T follicular helper cell (primary cell): ENCODE measurements around the gene HIVEP1.
"Not testable (repeated sequence)": the region's sequence is repeated elsewhere in the genome, so short reads cannot be mapped to it uniquely, and the experiment has no call there.

Experiments
- DNase-seq: peaks from one replicate; pipeline ENCODE4 v3.0.0-alpha.2; 2020; ENCODE audit warnings: low read depth

The HIVEP1 gene

DNA sequence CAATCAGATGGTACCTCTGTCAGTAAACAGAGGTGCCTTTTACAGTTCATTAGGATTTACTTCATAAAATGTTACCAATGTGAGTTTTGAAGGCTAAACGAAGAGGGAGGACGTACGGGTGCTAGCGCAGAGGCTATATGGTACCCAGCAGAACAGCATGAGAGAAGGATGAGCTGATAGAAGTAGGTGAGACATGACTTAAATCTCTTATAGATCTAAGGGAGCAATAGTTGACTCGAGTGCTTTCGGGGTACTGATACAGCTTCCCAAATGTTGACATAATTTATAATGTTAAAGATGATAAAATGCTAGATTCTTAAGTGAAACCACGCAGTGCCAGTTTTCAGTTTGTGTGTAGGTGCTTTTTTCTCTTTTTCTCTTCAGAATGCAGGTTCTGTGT lies 72.6 kb downstream of the HIVEP1 start:
- no peak for DNase-seq

DNA sequence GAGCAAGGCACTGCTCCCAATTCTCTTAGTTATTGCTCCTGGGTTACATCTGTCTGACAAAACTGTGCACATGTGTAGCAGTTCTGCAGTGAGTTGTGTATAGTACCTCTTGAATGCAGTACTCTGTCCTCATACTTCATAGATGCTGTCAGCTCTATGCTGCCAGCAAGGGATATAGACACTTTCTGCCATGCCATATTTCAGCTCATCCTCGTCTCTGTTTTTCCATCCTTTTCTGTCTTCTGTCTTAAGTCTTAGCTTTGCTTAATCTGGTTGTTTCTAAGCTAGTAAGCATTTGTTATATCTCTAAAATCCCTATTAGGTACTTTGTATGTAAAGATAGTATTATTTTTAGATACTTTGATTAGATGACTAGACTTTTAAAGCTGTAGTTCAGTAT lies 76.4 kb downstream of the HIVEP1 start:
- DNase-seq, result no peak

DNA sequence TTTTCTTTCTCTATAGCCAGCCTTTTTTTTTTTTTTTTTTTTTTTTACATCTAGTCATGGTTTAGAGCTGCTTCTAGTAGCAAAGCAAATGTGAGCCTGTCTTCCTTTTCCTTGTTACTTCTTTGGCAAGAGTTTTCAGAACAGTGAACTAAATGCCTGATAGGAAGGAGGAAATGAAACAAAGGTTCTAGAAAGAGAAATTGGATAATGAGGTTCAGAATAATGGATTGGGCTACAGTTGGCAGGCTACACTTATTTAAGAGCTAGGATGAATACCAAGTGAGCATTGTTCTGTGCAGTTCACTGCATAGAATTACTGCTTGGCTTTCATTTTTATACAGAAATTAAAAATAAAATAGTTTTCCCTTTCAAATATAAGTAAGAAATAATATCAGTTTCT lies 78.6 kb downstream of the HIVEP1 start:
- DNase-seq, result no peak

DNA sequence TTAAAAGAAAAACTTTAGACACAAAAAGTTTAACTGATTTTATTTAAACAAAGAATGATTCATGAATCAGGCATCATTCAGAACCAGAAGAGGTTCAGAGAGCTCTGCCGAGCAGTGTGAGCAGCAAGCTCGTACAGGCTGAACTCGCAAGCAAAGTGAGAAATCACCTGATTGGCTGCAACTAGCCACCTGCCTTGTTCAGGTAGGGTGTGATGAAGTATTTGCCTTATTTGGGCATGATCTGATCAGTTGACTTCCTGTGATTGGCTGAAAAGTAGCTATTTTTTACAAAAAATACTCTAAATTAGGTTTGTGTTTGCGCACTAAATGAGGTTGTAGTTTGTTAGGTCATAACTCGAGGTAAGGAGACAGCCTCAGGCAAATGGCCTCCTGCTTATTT lies 80.7 kb downstream of the HIVEP1 start:
- DNase-seq, result no peak

DNA sequence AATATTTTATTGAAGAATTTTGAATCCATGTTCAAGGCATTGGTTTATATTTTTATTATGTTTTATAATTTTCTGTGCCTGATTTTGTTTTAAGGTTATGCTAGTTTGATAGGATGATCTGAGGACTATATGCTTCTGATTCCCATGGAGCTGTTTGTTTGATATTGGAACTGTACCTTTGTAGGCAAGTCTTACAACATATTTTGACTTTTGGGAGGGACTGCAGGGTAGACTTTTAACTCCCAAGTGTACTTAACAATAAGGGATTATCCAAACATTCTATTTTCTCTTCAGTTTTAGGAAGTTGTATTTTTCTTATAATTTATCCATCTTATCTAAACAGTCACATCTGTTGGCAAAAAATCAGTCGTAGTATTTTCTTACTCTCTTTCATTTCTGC lies 82.6 kb downstream of the HIVEP1 start:
- DNase-seq, result no peak

DNA sequence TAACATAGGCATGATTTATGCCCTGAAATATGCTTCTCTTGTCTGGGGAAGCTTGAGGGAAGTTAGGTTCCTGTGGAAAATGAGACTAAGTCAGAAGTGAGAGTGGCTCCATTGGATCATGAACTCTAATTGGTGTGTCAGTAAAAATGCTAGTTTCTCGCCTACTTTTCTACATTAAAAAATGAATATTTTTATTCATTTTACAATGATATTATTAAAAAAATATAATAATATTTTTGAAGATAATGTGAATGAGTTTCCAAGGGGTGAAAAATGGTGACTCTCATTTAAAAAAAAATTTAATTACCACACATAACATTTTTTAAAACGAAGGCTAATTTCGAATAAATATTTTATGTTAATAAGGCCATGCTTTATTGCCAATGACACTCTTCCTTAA lies 84.2 kb downstream of the HIVEP1 start:
- DNase-seq, result no peak

DNA sequence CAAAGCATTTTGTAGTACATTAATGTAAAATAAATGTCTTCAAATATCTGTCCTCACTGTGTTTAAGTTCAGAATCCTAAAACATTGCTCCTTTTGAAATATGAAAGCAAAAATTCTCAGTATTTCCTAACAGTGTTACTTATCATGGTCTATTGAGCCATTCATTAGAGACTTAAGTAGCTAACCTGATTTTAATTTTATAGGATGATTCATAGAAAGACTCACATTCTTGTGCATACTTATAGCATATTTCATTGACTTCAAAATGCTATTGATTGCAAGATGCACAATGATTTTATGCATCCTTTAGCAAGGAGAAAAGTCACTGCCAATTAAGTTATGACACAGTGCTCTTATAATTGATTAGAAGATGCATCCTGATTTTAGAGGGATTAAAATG lies 85.7 kb downstream of the HIVEP1 start:
- no peak for DNase-seq

DNA sequence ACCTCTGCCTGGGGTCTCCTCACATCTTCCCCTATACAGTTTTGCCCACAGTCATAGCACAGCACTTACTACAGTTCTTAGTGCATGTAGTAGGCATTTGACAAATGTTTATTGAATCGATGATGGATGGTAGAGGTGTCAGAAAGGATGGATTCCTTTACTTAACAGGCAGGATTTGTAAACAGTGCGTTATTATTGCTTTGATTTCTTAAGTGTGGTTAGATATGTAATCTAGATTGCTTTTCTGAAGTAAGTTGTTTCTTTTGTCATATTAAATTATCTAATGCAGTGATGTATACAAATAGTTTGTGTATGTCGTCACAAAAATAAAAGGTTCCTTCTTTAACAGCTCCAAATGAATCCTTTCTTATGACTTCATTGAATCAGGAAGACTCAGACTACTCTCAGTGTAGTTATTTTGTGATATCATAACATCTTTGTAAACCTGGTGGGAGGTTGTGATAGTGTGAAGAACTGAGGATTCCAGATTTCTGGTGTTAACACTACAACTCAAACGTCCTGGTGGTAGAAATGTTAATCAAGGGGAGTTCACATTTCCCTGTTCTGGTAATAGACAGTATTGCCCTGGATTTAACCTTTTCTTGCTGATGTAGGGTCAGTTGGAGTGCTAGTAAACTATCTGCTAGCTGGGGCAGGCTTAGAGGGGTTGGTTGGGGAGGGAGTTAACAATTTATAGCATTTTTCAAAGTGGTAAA lies 87.7 kb downstream of the HIVEP1 start:
- DNase-seq, result no peak

DNA sequence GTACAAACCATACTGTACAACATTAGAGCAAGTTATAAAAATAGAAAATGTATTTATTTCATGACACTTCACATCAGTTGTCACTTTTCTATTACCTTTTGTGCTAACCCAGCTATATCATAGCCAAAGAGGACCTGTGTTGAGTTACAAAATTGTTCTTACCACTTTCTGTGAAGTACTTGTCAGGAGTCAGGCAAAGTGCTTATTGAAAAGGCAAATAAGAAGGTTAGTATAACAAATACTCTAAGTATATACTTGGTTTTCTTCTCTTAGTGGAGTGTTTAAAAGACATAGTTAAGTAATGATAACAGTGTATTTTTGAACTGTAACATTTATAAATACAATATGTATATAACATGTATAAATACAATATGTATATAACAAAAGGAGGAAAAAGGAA lies 88.9 kb downstream of the HIVEP1 start:
- DNase-seq, result no peak

DNA sequence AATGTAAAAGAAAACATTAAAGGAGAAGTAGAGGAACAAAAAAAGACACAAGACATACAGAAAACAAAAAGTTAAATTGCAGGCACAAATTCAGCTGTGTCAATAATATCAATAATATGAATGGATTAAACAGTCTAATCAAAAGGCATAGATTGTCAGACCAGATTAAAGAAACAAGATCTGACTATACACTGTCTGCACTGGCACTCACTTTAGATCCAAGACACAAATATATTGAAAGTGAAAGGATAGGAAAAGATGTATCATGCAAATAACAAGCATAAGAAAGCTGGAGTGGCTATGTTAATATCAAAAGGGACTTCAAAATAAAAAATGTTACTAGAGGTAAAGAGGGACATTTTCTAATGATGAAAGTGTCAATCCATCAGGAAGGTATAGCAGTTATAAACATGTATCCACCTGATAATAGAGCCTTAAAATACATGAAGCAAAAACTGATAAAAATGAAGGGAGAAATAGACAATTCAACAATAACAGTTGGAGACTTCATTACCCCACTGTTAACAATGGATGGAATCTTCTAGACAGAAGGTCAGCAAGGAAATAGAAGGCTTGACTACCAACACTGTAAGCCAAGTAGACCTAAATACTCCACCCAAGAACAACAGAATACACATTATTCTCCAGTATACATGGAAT lies 89.7 kb downstream of the HIVEP1 start:
- DNase-seq, result no peak

DNA sequence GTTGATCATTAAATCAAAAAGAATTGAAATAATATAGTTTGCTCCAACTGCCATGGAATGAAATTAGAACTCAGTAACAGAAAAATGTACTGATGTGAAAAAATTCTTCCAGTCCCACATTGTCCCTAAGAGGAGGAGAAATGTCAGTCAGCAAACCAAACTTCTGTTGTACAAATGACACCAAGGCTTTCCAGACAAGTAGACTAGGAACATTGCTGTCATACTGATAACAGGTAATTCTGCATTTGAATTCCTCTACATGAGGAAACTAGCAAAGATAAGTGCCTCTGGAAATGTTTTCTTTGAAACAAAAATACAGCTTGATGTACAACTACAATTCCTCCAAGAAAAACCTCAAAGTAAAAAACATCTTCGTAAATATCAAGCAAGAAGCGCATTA lies 90.2 kb downstream of the HIVEP1 start:
- no peak for DNase-seq

DNA sequence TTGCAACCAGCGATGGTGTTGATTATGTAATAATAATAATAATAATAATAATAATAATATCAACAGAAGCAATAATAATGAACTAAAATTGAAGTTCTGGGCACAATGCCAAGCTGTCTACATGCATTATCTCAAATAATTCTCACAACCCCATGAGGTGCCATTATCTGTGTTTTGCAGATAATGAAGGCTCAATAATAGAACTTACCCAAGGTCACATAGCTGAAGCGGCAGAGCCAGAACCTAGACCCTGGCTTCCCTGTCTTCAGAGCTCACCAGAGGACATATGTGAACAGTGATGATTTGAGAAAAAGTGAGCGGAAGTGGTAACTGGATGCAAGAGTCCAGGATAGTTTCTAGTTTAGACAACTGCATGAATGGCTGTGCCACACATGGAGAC lies 91.0 kb downstream of the HIVEP1 start:
- DNase-seq, result no peak

DNA sequence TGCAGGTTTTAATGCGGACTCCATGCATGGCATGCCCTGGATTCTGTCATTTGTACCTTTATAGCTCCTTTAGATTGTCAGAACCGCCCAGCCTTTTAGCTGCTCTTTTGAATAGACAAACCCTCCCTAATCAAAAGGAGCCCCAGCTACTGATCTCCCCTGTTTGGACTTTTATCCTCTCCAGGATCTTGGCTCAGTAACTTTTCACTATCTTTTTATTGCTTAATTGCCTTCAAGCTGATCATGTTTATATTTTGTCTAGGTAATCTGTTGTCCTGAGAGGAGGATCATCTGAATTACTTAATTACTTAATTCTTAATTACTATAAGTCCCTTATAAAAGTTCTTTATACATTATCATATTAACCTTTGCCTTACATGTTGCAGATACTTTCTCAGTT lies 93.2 kb downstream of the HIVEP1 start:
- DNase-seq, result no peak

DNA sequence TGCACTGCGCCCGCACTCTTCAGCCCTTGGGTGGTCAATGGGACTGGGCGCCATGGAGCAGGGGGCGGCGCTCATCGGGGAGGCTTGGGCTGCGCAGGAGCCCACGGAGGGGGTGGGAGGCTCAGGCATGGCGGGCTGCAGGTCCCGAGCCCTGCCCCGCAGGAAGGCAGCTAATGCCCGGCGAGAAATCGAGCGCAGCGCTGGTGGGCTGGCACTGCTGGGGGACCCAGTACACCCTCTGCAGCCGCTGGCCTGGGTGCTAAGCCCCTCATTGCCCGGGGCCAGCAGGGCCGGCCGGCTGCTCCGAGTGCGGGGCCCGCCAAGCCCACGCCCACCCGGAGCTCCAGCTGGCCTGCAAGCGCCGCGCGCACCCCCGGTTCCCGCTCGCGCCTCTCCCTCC lies 96.3 kb downstream of the HIVEP1 start:
- DNase-seq, result not testable (repeated sequence)

DNA sequence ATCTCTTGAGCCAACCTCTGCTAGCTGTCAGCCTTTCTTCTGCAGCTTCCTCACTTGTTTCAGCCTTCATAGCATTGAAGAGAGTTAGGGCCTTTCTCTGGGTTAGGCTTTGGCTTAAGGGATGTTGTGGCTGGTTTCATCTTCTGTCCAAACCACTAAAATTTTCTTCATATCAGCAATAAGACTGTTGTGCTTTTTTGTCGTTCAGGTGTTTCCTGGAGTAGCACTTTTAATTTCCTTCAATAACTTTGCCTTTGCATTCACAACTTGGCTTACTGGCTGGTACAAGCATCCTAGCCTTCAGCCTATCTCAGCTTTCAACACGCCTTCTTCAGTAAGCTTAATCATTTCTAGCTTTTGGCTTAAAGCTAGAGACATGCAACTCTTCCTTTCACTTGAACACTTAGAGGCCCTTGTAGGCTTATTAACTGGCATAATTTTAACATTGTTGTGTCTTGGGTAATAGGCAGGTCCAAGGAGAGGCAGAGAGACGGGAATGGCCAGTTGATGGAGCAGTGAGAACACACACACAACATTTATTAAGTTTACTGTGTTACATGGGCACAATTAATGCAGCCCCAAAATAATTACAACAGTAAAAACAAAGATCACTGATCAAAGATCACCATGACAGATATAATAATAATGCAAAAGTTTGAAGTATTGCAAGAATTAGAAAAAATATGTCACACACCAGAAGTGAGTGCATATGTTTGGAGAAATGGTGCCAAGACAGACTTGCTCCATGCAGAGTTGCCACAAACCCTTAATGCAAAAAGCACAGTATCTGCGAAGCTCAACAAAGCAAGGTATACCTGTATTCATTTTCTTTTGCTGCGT lies 98.6 kb downstream of the HIVEP1 start:
- no peak for DNase-seq

DNA sequence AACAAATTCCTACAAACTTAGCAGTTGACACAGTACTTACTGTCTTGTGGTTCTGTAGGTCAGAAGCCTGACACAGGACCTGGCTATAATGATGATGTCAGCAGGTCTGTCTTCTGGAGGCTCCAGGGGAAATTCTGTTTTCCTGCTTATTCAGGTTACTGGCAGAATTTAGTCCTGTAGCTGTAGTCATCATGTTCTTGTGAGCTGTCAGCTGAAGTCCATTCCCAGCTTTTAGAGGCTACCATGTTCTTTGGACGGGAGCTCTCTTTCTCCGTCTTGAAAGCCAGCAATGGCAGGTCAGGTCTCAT lies 99.2 kb downstream of the HIVEP1 start:
- no peak for DNase-seq

DNA sequence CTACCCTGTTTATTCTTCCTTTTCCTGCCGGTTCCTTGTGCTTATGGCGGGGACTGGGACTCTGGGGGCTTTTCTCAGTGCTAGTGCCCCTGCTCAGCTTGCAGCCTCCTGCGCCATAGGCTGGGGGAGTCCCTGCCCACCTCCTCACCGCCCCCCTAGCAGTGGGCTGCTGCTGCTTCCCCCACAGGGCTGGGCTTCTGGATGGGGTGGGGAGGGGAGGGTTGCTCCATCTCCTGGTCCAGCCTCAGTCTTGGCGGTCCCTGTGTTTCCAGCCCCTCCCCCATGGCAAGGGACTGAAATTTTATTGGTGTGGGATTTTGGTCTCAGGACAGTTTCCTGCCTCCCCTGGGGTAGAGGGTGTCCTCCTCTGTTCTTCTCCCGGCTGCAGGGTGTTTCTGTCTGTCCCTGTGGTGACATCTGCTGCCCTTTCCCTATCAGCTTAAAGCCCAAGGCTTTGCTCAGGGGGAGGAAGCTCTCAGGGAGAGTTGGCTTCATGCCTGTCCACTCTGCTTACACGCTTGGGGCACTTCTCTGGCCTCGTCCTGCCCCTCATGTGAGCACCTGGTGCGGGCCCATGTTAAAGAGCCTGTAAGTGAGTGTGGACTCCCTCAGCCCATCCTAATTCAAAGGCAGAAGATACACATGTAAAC lies 100.6 kb downstream of the HIVEP1 start:
- DNase-seq, result no peak

DNA sequence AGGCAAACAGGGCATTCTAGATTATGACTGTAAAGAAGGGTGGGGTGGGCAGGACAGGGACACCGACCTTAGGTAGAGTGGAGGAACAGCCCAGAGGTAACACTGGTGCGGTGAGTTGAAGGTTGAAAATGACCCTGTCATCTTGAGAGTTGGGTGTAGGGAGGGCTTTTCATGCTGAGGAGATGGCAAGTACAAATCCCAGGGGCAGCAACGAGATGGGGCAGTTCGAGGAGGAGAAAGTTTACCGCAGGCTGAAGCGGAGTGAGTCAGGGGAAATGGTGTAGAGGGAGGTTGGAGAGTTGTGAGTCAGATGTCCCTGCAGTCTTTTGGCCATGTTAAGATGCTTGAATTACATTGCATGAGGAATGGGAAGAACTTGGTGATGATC lies 101.1 kb downstream of the HIVEP1 start:
- no peak for DNase-seq

DNA sequence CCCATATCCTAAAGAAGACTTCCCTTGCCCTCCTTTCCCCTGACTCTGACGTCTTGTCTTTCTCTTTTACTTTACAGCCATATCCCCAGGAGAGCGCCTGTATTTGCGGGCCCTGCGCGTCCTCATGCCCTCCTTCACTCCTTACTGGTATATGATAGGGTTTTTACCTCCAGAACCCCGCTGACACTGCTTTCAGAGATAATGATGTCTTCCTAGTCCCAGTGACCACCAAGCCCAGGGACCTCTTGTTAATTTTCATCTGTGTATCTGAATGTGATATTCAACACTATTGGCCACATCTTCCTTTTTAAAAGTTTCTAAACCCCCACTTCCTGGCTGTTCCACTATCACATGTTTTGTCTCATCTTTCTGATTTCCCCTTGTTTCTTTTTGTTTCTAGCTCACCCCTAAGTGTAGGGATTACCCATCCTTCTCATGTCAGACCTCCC lies 102.0 kb downstream of the HIVEP1 start:
- DNase-seq, result no peak

DNA sequence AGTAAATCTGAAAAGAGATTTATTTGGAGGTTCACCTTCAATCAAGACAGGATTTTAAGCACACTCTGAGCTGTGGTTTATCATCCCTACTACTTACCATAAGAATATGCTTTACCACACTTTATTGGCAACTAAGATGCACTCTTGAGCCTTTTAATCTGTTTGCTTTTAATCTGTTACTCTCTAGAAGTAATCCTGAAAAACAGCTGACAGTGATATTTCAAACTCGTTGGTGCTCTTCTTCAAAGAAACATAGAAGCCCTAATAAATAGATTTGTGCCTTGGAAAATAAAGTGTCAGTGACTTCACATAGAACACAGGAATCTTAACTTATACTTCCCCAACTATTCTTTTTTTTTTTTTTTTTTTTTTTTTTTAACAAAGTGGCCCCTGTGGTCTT lies 102.9 kb downstream of the HIVEP1 start:
- no peak for DNase-seq

DNA sequence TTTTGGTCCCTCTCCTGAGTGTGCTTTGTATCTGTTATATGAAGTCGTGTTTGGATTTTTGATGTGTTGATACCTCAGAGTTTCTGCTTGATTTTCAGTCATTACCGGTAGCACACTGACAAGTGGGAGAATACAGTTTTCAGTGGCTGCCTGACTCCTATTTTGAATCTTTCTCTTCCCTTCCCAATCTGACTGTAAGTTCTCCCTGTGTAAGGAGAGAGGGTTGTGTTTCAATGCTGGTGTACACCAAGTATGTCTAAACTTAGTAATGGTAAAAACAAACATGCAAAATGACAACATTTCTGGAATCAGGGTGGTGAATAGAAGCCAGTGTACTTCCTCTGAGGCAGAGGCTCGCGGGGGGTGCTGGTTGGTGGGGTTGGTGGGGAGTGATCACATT lies 103.4 kb downstream of the HIVEP1 start:
- no peak for DNase-seq

DNA sequence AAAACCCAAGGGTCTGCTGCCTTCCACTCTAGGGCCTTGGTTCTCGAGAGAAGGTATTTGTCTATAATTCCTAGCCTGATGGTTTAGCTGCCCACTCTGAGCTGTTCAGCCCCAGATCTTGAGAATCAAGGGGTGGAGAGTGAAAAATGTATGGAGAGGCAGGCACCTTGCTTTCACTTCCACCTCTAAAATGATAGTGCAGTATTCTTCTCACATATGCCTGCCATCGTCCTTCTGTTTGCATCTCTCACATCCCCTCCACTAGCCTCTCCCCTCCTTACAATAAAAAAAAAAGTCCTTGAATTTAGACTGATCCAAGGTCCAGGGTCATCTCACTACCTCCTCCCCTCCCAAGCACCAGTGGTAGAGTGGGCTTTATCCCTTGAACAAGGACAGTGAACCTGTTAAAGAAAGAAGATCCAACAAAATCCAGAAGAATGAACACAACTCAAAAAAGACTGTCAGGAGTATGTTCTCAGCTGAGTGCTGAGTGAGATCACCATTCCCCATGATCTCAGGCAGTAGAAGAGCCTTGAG lies 104.2 kb downstream of the HIVEP1 start:
- DNase-seq, result no peak
